Measurements from ENCODE around the gene TPP1.
A peak's percentile ranks its signal among the peaks of the same experiment; 100 is the strongest.

TPP1 gene

DNA sequence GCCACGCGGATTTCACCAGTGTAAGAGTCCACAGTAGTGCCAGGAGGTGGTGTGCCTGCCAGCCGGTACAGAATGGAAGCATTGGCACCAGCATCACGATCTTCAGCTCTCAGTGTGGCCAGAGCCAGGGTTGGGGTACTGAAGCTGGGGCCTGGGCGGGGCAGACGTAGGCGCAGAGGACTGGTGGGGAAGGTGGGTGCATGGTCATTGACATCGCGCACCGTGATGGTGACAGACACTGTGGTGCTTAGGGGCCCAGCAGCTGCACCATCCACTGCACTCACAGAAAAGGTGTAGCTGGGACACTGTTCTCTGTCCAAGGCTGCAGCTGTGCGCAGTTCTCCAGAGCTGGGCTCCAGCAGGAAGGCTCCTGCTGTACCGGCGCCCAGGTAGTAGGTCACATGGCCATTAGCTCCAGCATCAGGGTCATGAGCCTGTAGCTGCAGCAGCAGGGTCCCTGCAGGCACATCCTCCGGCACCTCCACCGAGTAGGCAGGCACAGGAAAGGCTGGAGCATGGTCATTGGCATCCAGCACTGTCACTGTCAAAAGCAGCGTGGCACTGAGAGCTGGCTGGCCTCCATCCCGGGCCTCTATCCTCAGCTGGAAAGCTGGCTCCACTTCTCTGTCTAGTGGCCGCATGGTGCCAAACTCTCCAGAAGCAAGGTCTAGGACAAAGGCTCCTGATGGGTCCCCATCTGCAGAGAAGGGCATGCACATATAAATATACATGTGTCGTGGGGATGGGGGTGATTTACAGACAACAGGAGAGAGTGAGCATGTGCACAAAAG is 7.9 kb upstream of the TPP1 start:
- DNase-seq, result no peak

DNA sequence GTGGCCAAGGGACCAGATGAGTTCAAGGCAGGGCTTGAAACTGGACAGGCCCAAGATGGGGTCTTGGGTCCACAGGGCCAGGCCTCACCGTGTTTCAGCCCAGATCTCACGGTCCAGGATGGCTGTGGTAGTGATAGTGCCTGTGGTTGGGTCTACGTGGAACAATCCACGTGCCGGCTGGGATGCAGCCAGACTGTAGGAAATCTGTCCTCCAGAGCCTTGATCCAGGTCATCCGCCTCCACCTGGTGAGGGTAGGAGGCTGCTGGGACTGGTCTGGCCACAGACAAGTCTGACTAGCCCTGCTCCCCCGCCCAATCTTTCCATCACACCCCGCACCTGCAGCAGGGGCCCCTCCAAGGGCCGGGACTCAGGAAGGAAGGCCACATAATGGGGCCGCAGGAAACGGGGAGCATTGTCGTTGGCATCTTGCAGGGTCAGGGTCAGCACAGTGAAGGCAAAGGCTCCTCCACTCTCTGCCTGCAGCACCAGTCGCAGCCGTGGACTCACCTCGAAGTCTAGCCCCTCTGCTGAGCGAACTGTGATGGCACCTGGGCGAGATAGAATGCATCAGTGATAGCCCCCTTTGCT is 6.7 kb upstream of the TPP1 start:
- no peak for DNase-seq

DNA sequence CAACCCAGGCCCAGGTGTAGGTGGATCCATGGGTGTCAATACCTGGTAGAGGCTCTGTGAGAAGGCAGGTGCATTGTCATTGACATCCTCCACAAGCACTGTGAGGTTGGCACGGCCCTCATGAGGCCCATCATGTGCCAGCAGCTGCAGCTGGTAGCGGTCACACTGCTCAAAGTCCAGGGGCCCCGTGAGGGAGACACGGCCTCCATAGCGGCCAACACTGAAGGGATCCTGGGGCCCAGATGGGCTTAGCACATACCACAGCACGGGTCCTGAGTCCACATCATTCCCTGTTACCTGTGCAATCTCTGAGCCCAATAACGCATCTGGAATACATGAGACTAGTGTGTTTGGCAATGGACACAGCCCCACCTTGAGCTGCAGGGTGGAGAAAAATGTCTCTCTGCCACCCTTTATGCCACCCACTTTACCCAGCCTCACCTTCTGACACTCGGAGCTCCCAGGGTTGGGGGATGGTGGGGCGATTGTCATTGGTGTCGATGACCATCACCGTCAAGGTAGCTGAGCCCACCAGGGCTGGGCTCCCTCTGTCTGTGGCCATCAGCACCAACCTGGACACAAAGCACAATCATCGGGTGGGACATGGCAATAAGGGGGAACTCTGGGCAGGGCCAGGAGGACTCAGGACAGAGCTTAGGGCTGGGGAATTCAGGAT is 6.1 kb upstream of the TPP1 start:
- no peak for DNase-seq

DNA sequence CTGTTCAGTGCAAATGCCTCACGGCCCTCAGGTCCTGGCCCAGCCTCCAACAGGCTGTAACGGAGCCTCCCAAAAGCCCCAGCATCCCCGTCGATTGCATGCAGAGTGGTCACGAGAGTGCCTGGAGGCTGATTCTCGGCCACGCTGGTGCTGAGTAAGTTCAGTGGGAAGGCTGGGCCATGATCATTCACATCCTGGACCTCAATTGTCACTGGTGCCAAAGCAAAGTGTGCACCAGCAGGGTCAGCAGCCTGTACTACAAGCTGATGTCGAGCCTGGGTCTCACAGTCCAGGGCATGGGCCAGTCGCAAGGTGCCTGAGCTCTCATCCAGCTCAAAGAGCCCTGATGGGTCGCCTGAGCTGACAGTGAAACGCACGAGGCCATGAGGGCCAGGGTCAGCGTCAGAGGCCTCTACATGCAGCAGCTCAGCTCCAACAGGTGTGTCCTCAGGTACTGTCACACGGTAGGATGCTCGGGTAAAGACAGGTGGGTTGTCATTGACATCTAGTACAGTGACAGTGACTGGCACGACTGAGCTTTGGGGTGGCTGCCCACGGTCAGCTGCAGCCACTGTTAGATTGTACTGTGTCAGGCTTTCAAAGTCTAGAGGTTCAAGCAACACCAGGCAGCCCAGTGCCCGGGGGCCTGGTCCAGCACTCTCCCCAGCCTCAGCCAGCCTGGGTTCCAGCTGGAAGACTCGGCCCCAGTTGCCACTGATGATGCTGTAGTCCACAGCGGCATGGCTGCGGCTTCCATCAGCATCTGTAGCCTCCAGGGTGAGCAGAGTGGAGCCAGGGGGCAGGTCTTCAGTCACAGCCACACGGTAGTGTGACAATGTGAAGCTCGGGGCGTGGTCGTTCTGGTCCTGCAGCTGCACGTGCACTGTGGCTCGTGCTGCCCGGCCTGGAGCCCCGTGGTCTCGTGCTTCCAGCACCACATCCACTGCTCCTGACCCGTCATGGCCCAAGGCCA is 4.5 kb upstream of the TPP1 start:
- DNase-seq, result no peak

- no peak for DNase-seq
Measured at GRCh38 chr11:6622261-6623171, 3.3 kb upstream of the TPP1 start.

GRCh38 chr11:6621711-6622211 is 2.5 kb upstream of the TPP1 start:
- DNase-seq, result no peak

DNA sequence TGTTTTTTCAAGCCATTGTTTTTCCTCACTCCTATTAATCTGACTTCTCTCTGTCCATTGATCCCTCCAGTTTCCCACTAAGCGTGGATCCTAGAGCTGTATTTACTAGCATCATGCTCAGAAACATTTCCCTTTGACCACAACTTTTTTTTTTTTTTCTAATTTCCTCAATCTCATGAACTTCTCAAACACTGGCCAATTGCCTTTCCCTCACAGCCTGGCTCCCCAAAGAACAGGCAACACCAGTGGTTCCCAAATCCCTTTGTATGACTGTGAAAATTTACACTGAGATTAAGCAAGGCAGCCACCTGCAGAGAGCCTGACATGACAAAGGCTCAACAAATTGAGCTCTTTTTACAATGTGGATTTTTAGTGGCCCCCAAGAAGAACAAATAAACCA is 1.4 kb upstream of the TPP1 start:
- no peak for DNase-seq

GRCh38 chr11:6618117-6619003 is 862 bp downstream of the TPP1 start:
- no peak for DNase-seq

GRCh38 chr11:6617315-6617781 is 1.9 kb downstream of the TPP1 start:
- no peak for DNase-seq

DNA sequence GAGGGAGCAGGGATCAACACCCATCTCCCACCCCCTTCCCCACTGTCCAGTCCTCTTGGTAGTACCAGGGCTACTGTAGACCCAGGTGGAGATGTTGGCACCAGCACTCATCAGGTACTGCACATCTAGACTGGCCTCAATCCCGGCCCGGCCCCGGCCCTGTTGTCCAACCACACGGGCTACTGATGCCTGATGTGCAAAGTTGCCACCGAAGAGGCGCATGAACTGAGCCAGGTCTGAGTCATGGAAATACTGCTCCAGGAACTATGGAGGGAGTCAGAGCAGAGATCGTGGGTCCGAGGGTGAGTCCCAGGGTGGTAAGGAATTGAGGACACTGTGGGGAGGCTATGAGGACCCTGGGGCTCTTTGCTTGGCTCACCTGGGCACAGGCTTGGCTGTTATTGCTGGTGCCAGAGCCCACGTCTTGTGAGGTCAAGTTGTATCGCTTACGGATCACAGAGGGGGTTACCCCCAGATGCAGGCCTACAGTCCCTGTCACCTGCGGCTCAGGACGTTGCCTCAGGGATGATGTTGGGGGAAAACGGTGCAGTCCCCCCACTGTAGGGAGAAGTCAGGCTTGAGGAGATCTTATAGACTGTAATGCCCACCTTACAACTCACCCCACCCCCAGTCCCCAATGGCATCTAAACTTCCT is 2.5 kb downstream of the TPP1 start:
- DNase-seq, result no peak

- DNase-seq, result no peak
Measured at GRCh38 chr11:6615882-6616585, 3.2 kb downstream of the TPP1 start.

GRCh38 chr11:6615046-6615445 is 4.2 kb downstream of the TPP1 start:
- DNase-seq, result no peak

GRCh38 chr11:6614446-6614845 is 4.8 kb downstream of the TPP1 start:
- DNase-seq, result no peak

DNA sequence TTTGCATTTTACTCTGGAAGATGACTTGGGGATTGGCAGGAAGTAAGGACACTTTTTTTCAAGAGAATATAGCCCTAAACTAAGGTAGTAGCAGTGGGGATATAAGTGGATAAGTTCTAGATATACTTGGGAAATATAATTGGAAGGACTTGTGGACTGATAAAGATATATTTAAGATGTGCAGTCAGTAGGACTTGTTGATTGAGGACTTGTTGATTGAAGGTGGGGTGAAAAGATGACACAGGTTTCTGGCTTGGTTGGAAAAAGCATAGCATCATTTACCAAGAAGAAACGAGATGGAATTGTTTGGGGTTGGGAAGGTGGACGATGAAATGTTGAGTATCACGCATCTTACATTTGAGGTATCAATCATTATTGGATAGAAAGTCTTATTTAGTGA is 5.7 kb downstream of the TPP1 start:
- DNase-seq, result no peak

DNA sequence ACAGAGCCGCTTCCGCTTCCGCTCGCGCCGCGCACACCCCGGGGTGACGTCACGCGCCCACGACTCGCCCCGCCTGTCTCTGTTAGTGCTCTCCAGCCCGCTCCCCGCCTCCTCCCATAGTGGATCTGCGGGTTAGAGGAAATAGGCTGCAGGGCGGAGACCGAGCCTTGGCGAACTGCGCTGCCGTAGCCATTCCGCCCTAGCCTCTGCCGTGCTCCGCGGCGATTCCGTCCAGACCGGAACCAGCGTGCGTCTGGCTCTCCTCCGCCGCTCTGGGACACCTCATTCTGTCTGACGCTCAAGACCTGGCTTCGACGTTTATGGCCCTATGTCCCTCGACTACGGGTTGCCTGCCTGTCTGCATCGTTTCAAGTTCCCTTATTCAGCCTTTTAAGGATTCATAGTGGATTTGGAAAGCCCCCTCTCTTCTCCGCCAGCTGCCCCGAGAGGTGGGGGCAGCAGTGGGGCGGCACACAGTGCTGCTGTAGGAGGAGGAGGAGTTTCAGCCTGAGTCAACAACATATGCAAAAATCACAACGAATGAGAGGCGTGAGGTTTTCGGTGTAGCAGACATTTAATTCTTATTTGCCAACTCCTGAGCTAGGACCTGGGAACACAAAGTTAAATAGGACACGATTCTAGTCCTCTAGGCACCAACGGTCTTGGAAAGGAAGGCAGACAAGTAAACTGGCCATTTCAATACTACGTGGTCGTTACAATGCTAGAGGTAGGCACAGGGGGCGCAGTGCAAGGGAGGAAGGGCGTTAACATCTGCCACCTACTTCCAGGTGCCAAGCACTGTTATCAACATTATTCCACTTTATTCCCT is 6.8 kb downstream of the TPP1 start, which contains the start of gene TAF10:
TAF10 (minus strand) TSS at position 4 of the 829 bp plus-strand sequence. CDS start 27 bp downstream, outside the sequence.
- DNase-seq, result peak; percentile 79 to 87

DNA sequence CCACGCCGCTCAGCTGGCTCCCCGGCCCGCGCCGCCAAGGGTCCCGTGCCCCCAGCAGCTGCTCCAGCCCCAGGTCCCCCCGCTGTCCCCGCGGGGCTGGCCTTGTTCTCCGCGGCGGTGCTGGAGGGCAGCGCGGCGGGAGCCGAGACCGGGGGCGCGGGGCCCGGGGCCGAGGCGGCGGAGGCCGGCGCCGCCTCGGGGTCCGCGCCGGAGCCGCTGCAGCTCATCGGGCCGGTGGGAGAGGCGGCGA is 7.3 kb downstream of the TPP1 start:
- no peak for DNase-seq

GRCh38 chr11:6611092-6611962 is 7.9 kb downstream of the TPP1 start:
- DNase-seq, result no peak

Data from NCI-H524 (cell line).